ENCODE results near the gene ARG1. TPM values are rescaled to one million over a fixed set of nuclear protein-coding genes. Genes with fewer than 3 reads are reported as not detected.
"Not testable (repeated sequence)": the region's sequence is repeated elsewhere in the genome, so short reads cannot be mapped to it uniquely, and the experiment has no call there.

Gene ARG1
- total RNA-seq (0.27 TPM), polyA plus RNA-seq (ENCODE audit: insufficient read depth in 1 of 8, insufficient read length in 8 of 8, low replicate concordance in 1 of 8) (1 to 10 TPM in 2 of 8 donors, under 1 TPM in 6; 0.27 to 1.8 (median 0.71) TPM)
- long read RNA-seq, donor 1 = 0 reads
- long read RNA-seq, donor 2 = 0 reads
- long read RNA-seq, donor 3 = 0 reads
- long read RNA-seq, donor 4 = 0 reads
- long read RNA-seq, donor 5 = 0 reads
- long read RNA-seq, donor 6, partial matches to known transcripts = 0 of 1 reads
- long read RNA-seq, donor 6, other reads (novel, unspliced or antisense) = 0 of 1 reads
- long read RNA-seq, donor 7 = 0 reads
- long read RNA-seq, donor 8, partial matches to known transcripts = 0 of 1 reads
- long read RNA-seq, donor 8, other reads (novel, unspliced or antisense) = 0 of 1 reads
- long read RNA-seq, donor 9 = 0 reads
- long read RNA-seq, donor 10 = 0 reads
- long read RNA-seq, donor 11 = 0 reads

GRCh38 chr6:131572686-131573415 is at the start of gene ARG1:
ARG1 (plus strand) TSS chr6:131573226; CDS start chr6:131573283, 57 bp downstream.
- DNase-seq = no peak
- Histone ChIP-seq H3K9me3 (replicated peaks; ENCODE audit: control insufficient read depth, low read depth, low read length) (no peaks in the 10 kb centered on the region), H3K27ac (ENCODE audit: low read length) (no peak within 1 kb of the TSS), H3K27me3 (ENCODE audit: control insufficient read depth, insufficient read depth, low read length) (no peaks in the 10 kb centered on the region), H3K36me3 (ENCODE audit: control insufficient read depth, insufficient read depth, low read length) (peaks cover 6% of the 10 kb centered on the region), H3K4me1 (ENCODE audit: control insufficient read depth, insufficient read depth, low read length) (no peaks in the 10 kb centered on the region), H3K4me3 (ENCODE audit: low read length) (no peak within 1 kb of the TSS)
- 97% methylated on average over 5 of the region's 6 CpGs for WGBS (ENCODE audit: insufficient coverage)

- Histone ChIP-seq H3K27me3 (ENCODE audit: control insufficient read depth, insufficient read depth, low read length) (no peaks in the 10 kb centered on the region), H3K36me3 (ENCODE audit: control insufficient read depth, insufficient read depth, low read length) (no peaks in the 10 kb centered on the region), H3K4me1 (ENCODE audit: control insufficient read depth, insufficient read depth, low read length) (no peaks in the 10 kb centered on the region), H3K9me3 (replicated peaks; ENCODE audit: control insufficient read depth, low read depth, low read length) (no peaks in the 10 kb centered on the region), H3K27ac (ENCODE audit: low read length) (no peak overlapping the region), H3K4me3 (ENCODE audit: low read length) (no peak overlapping the region)
- no peak for DNase-seq
- WGBS (ENCODE audit: insufficient coverage) = 100% methylated on average over 1 of the region's 1 CpG
These were observed 48.9 kb upstream of the ARG1 start for GRCh38 chr6:131523988-131524673.

GRCh38 chr6:131524695-131525336 is 48.2 kb upstream of the ARG1 start:
- H3K27me3 ChIP-seq (ENCODE audit: control insufficient read depth, insufficient read depth, low read length) = no peaks in the 10 kb centered on the region
- no peaks in the 10 kb centered on the region for H3K9me3 ChIP-seq (replicated peaks; ENCODE audit: control insufficient read depth, low read depth, low read length)
- no peaks in the 10 kb centered on the region for H3K36me3 ChIP-seq (ENCODE audit: control insufficient read depth, insufficient read depth, low read length)
- no peak overlapping the region for H3K4me3 ChIP-seq (ENCODE audit: low read length)
- H3K27ac ChIP-seq (ENCODE audit: low read length) = no peak overlapping the region
- 93% methylated on average over 22 of the region's 25 CpGs for WGBS (ENCODE audit: insufficient coverage)
- H3K4me1 ChIP-seq (ENCODE audit: control insufficient read depth, insufficient read depth, low read length) = no peaks in the 10 kb centered on the region
- no peak for DNase-seq

GRCh38 chr6:131530936-131531335 is 42.1 kb upstream of the ARG1 start:
- H3K27me3 ChIP-seq (ENCODE audit: control insufficient read depth, insufficient read depth, low read length); H3K4me1 ChIP-seq (ENCODE audit: control insufficient read depth, insufficient read depth, low read length); H3K36me3 ChIP-seq (ENCODE audit: control insufficient read depth, insufficient read depth, low read length); H3K4me3 ChIP-seq (ENCODE audit: low read length); H3K27ac ChIP-seq (ENCODE audit: low read length); H3K9me3 ChIP-seq (replicated peaks; ENCODE audit: control insufficient read depth, low read depth, low read length); DNase-seq: not testable (repeated sequence)
- WGBS (ENCODE audit: insufficient coverage) = 100% methylated on average over 2 of the region's 5 CpGs

GRCh38 chr6:131531681-131532080 is 41.3 kb upstream of the ARG1 start:
- not testable (repeated sequence) for H3K36me3 ChIP-seq (ENCODE audit: control insufficient read depth, insufficient read depth, low read length); DNase-seq; H3K27ac ChIP-seq (ENCODE audit: low read length); H3K4me1 ChIP-seq (ENCODE audit: control insufficient read depth, insufficient read depth, low read length); H3K27me3 ChIP-seq (ENCODE audit: control insufficient read depth, insufficient read depth, low read length); H3K9me3 ChIP-seq (replicated peaks; ENCODE audit: control insufficient read depth, low read depth, low read length); H3K4me3 ChIP-seq (ENCODE audit: low read length)
- 87% methylated on average over 12 of the region's 12 CpGs for WGBS (ENCODE audit: insufficient coverage)

GRCh38 chr6:131532580-131533039 is 40.4 kb upstream of the ARG1 start:
- H3K27ac ChIP-seq (ENCODE audit: low read length) = no peak overlapping the region
- H3K9me3 ChIP-seq (replicated peaks; ENCODE audit: control insufficient read depth, low read depth, low read length) = no peaks in the 10 kb centered on the region
- H3K36me3 ChIP-seq (ENCODE audit: control insufficient read depth, insufficient read depth, low read length) = no peaks in the 10 kb centered on the region
- H3K4me3 ChIP-seq (ENCODE audit: low read length) = no peak overlapping the region
- no peaks in the 10 kb centered on the region for H3K4me1 ChIP-seq (ENCODE audit: control insufficient read depth, insufficient read depth, low read length)
- WGBS (ENCODE audit: insufficient coverage) = no CpG with 5 or more reads among the region's 3 CpGs
- no peaks in the 10 kb centered on the region for H3K27me3 ChIP-seq (ENCODE audit: control insufficient read depth, insufficient read depth, low read length)
- DNase-seq = no peak

- not testable (repeated sequence) for H3K9me3 ChIP-seq (replicated peaks; ENCODE audit: control insufficient read depth, low read depth, low read length); H3K27ac ChIP-seq (ENCODE audit: low read length); H3K4me3 ChIP-seq (ENCODE audit: low read length); H3K27me3 ChIP-seq (ENCODE audit: control insufficient read depth, insufficient read depth, low read length); H3K4me1 ChIP-seq (ENCODE audit: control insufficient read depth, insufficient read depth, low read length); H3K36me3 ChIP-seq (ENCODE audit: control insufficient read depth, insufficient read depth, low read length); DNase-seq
- WGBS (ENCODE audit: insufficient coverage) = 90% methylated on average over 4 of the region's 4 CpGs
These were observed 34.4 kb upstream of the ARG1 start for GRCh38 chr6:131538615-131539014.

- no peak overlapping the region for H3K4me3 ChIP-seq (ENCODE audit: low read length)
- H3K9me3 ChIP-seq (replicated peaks; ENCODE audit: control insufficient read depth, low read depth, low read length) = no peaks in the 10 kb centered on the region
- H3K27ac ChIP-seq (ENCODE audit: low read length) = no peak overlapping the region
- no peaks in the 10 kb centered on the region for H3K36me3 ChIP-seq (ENCODE audit: control insufficient read depth, insufficient read depth, low read length)
- no peaks in the 10 kb centered on the region for H3K4me1 ChIP-seq (ENCODE audit: control insufficient read depth, insufficient read depth, low read length)
- DNase-seq = no peak
- WGBS (ENCODE audit: insufficient coverage) = no CpG with 5 or more reads among the region's 2 CpGs
- no peaks in the 10 kb centered on the region for H3K27me3 ChIP-seq (ENCODE audit: control insufficient read depth, insufficient read depth, low read length)
These were observed 27.7 kb upstream of the ARG1 start for GRCh38 chr6:131545317-131545716.

GRCh38 chr6:131547488-131547887 is 25.5 kb upstream of the ARG1 start:
- DNase-seq = no peak
- 80% methylated on average over 1 of the region's 6 CpGs for WGBS (ENCODE audit: insufficient coverage)
- Histone ChIP-seq H3K4me3 (ENCODE audit: low read length) (no peak overlapping the region), H3K4me1 (ENCODE audit: control insufficient read depth, insufficient read depth, low read length) (no peaks in the 10 kb centered on the region), H3K9me3 (replicated peaks; ENCODE audit: control insufficient read depth, low read depth, low read length) (no peaks in the 10 kb centered on the region), H3K36me3 (ENCODE audit: control insufficient read depth, insufficient read depth, low read length) (no peaks in the 10 kb centered on the region), H3K27me3 (ENCODE audit: control insufficient read depth, insufficient read depth, low read length) (no peaks in the 10 kb centered on the region), H3K27ac (ENCODE audit: low read length) (no peak overlapping the region)
